HG03354 (cell line): ENCODE results near the gene STT3B.

Experiments used
- ATAC-seq: cut with Tn5 transposase; IDR thresholded peaks from one replicate; pipeline ENCODE4 v1.9.1; 2021; ENCODE audit warnings: mild to moderate bottlenecking; ENCODE audit not compliant: unreplicated experiment, poor library complexity, severe bottlenecking

The STT3B gene

DNA sequence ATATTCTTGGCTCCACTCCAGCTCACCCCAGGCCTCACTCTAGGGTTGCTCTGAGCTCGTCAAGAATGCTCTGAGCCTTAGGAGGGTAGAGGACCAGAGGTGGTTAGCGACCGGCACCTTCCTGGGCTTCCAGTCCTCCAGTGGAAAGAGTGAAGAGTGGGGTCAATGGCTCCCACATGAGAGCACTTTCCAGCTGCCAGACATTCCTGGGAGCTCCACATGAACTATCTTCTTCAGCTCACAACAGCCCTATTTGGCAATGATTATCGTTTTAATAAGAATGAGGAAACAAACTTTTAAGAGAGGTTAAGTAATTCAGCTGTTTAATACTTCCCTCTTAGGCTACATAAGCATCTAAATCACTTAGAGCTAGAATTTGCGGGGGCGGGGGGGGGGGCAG lies 139.3 kb downstream of the STT3B start:
- no peak for ATAC-seq

DNA sequence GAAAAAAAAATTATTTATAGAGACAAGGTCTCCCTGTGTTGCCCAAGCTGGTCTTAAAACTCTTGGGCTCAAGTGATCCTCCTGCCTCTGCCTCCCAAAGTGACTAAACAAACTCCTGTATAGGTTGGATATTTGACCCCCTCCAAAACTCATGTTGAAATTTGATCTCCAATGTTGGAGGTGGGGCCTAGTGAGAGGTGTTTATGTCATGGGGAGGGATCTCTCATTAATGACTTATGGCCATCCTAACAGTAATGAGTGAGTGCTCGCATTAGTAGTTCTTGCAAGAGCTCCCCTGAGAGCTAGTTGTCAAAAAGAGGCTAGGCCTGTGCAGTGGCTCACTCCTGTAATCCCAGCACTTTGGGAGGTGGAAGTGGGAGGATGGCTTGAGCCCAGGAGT lies 141.2 kb downstream of the STT3B start:
- no peak for ATAC-seq

DNA sequence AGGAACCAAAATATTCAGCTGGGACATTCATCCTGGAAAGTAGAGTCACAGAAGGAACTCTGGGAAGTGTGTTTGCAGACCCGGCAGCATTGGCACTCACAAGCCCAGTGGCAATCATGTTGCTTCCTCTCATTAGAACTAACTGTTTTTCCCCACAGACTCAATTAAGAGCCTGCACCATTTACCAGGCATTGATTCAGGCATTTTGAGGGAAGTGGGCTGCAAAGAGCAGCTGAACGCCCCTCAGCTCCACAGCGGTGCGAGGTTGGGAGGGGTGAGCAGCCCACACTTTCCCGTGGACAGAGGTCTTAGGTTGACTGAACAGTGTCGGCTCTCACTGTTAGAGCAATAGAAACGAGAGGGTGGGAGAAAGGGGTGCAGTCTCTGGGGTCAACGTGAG lies 143.8 kb downstream of the STT3B start:
- no peak for ATAC-seq

DNA sequence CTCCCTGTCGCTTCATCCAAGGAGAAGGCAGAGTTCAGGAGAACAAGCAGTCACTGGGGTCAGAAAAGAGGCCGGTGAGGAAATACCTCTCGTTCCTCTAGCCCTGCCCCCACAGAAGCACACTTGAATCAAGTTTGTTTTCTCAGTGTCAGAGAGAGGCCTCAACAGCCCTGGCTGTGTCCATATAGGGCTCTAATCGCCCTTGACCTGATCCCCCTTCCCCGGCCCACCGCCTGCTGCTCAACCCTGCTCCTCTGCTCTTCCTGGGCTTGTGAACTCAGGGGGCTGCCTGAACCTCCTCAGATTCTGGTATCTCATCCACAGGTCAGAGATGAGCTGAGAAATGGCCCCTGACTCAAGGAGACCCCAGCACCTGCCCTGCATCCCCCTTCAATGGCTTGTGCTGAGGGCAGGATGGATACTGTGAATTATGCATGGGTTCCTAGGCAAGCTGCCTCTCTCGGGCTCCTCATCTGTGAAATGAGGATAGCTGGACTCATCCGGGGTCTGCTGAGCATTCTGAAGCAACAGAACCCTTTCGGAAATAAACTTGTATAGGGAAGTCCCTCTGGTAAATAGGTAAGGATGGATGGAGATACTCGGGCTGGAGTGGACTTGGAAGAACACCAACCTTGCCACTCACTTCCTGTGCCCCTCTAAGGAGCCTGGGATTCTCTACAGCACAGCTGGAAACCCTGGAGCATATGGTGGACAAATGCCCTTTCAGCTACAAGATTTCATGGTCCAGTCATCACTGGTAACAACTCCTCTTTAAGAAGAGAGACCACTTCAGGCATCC lies 147.5 kb downstream of the STT3B start:
- no peak for ATAC-seq
